GM21723 (cell line): ENCODE results near the gene PRKAR2B.
"Not testable (repeated sequence)": the region's sequence is repeated elsewhere in the genome, so short reads cannot be mapped to it uniquely, and the experiment has no call there.

Experiments used
- ATAC-seq: cut with Tn5 transposase; IDR thresholded peaks from one replicate; pipeline ENCODE4 v1.9.1; 2021; ENCODE audit warnings: mild to moderate bottlenecking, moderate library complexity; ENCODE audit not compliant: unreplicated experiment

PRKAR2B gene

DNA sequence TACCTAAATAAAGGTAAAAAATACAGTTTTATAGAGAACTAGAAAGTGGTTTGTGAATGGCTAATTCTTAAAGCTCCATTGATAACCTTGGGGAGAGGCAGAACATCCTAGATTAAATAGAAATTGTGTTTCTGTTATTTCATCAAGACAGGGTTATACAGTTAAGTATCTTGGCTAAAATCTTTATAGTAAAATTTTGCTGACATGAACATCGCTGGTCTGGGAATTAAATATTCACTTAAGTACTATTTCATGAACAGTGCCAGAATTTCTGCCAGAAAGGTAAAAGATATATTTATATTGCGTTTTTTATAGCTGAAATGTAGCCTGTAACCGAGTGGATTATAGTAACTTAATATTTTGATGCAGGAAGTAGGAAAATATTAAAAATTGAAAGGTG is 70.6 kb downstream of the PRKAR2B start:
- no peak for ATAC-seq

DNA sequence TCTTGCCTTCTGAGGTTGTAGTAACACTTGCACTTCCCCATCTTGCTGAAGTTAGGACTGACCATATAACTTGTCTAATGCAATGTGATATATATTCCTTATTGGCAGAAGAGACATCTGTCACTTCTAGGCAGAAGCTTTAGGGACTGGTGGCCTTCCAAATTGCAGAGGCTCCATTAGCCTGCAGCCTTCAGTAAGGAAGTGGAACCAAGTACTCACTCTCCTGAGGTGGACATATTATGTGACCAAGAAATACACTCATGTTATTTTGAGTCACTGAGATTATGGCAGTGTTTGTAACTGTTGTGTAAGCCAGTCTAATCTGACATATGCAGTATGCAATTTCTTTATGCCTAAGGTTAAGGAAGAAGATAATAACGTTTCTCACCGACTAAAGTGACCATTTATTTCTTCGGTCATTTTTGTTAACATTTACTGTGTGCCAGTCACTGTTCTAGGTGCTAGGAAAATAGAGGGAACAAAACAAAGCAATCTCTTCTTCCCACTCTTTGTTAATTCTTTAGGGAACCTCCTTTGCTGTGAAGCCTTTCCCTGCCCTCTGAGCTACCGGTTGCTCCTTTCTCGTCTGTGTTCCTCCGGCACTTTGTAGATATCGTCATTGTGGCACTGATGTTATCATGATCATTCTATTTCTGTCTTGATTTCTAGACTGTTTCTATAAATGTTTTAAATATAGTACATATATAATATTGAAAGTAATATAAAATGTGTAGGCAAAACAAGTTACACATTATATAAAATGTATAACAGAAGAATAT is 71.4 kb downstream of the PRKAR2B start:
- ATAC-seq, result no peak

DNA sequence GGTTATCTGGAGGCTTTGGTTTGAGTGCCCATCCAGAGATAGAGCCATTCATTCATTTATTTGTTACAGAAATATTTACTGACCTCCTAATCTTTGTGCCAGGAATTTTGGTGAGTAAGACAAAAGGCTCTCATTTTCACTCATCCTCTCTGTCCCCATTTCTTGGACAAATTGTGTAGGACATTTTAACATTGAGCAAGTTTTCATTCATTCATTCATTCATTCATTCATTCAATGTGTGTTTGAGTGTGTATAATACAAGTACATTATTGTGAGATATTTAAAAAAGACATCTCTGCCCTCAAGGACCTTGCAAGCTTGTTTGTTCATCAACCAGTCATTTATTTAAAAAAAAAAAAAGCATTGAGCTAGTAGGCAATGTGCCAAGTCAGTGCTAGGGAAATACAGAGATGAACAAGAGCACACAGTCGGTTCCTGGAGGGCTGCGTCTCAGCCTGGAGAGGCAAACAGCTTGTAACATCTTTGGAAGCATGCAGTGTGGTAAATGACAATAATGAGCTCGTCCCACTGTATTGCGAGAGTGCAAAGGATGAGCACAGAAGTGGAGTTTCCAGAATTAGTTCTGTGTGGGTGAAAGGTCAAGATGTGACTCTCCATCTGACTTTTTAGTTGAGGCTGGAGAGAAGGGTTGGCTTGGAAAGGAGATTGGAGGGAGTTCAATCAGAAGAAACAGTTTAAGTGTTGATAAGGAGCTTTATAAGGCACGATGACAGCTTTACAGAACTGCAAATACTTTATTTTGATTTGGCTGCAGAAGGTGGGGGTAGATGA is 73.8 kb downstream of the PRKAR2B start:
- no peak for ATAC-seq

DNA sequence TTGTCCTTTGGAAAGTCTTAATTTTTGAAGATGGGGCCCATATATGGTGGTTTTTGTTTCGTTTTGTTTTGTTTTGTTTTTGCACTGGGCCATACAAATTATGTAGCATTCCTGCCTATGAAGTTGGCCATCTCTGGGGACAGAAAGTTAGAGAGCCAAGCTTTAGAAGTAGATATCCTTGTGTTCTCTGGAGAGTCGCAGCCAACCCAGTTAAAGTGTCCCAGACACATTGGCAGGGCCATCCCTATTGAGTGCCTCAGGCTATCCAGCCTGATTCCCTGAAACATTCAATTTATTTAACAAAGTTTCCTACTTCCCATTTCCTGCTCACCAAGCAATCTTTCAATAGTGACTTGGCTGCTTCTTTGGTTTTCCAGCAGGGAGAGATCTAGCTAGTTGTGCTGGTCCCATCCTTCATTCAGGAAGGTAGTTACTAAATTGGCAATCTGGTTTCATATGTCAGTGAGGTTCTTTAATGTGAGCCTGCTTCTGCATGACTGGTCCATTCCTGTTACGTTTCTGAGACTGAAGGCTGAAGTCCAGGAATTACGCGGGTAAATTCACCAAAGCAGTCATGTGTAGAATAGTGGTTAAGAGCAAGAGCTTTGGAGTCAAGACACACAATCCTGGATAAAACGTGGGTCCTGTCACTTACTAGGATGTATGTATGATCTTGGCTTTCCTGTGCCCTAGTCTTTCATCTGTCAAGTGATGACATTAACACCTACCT is 75.0 kb downstream of the PRKAR2B start:
- ATAC-seq, result no peak

DNA sequence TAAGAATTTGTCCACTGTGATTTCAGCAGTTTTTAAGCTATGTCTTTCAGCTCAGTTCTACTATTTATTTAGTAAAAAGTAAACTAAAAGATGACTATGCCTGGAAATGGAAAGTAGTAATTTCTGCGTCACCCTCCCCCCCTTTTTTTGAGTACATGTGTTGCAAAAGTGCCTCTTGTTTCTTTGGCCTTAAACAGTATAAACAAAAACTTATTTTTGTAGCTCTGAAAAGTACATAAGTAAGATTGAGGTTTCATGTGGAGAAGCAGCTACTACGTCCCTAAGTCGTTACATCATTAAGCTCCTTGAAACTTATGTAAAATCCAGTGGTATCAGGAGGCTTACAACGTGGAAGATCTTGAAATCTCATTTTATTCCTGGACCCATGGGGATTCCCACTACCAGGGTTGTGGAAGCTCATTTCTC is 78.0 kb downstream of the PRKAR2B start:
- no peak for ATAC-seq

DNA sequence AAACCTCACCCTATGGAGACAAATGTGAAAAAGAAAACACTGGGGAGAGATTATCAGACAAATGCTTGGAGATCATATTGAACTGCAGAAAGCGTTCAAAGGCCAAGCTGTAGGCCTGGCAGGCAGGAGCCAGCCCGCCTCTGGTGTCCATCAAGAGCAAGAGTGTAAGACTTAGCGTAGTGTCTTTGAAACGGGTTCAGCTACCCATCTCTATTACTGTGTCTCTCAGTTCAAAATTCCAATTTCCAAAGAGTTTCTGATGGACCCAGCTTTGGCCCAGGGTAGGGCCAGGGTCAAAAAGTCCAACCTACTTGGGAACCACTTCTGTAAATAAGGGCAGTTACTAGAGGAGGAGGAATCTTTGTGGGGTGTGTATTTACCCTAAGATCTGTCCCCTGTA is 78.9 kb downstream of the PRKAR2B start:
- no peak for ATAC-seq

DNA sequence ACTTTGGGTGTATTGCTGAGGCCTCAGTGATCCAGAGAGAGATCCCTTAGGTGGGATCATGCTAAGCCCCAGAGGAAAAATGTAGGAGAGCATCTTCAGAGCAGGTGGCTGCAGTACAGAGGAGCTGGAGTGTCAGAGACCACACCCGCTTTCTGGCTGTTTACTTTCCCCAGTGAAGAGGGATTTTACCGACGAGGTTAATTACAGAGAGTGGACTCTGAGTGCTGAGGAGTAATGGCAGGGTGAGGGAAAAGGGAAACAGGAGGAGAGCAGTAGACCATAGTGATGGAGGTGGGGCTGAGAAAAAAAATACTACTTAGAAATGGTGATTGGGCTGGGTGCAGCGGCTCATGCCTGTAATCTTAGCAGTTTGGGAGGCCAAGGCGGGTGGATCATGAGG is 81.0 kb downstream of the PRKAR2B start:
- ATAC-seq, result no peak

DNA sequence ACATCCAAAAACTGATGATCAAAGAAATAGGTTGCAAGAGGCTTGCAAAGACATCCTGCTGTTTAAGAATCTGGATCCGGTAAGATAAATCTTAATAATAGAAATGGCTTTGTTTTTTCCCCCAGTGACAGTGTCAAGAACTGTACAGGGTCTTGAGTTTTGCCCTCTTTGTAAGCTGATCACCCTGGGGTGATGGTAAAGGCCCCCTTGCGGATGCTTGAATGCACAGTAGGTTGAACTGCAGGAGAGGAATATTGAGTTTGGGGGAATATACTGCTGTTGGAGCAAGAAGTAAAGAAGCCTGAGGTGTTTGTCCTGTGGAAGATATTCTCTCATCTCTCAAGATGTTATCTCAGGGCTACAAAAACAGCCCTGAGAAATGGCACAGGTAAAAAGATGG is 83.7 kb downstream of the PRKAR2B start:
- ATAC-seq, result no peak

DNA sequence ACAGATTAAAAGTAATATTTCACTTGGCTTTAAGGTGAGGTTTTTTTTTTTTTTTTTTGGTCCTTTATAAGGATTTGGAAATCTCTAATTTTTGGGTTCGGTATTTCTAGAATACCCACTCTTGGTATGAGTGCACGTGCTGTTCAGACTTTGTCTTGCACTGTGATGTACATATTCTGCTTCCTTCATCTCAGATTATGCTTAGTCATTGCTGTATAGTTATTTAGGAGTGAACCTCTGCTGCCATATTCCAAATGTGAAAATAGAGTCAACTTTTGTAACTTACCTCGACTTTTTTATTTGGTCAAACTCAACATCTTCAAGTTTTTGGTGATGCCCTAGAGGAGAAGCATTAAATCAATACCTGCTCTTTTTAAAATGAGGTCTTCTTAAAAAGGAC is 84.2 kb downstream of the PRKAR2B start:
- ATAC-seq, result no peak

DNA sequence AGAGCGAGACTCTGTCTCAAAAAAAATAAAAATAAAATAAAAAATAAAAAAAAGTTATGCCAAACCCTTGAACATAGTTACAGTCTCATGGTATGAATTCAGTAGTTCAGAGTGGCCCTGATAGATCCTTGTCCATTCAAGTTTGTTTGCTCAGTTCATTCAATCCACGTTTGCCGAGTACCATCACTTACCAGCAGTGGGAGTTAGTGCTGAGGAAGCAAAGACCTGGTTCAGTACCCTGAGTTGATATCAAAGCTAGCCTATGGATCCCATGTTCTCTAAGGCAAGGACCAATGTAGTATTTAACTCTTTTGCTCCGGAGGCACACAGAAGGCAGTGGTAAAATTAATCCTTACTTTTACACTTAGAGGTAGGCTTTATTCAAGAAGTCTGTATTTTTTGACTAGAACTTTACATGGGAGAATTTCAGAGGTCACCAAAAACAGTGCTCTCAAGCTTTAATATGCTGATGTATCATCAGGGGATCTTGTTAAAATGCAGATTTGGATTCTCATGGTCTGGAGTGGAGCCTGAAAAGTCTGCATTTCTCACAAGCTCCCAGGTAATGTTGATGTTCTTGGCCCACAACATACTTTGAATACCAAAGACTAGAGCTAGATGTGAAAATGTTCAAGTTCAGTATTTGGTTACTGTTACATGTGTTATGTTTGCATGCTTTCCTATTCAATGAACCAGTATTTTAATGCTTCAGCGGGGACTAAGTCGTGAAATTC is 86.1 kb downstream of the PRKAR2B start:
- no peak for ATAC-seq

DNA sequence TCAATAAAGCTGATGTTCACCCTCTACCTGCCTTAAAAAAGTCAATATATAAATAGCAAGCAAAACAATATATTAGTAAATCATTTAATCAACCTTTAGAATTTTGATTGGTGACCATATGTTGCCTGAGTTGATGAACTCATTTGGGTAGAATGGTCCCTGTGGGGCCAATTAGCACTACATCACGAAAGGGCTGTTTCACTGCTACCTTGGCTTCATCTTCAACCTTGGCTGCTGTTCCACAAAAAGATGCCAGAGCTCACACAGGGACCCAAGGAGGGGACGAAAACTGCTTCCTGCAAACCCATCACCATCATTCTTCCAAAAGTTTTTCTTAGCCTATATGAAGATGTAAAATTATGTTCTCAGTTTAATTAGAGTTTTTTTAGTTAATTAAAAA is 88.9 kb downstream of the PRKAR2B start:
- ATAC-seq, result no peak

DNA sequence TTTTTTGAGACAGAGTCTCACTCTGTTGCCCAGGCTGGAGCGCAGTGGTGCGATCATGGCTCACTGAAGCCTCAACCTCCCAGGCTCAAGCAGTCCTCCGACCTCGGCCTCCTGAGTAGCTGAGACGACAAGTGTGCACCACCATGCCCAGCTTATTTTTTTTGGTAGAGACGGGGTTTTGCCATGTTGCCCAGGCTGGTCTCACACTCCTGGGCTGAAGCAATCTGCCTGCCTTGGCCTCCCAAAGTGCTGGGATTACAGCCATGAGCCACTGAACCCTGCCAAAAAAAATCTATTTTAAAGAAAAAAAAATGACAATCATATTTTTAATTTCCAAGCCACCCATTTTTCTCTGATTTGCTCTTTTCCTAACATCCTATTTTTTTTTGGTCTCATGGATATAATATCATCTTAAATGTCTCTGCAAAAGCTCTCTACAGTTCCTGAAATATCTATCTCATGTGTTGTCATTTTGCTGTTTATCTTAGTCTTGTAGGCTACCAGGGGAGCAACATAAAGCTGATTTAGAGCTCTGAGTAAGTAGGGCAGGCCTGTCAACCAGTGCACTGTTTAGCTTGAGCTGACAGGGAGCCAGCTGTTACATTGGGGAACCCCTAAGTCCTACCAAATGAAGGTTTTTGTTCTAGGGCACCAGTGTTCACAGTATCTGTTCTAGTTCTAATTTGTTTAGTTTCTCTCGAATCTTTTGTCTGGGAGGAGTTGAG is 94.4 kb downstream of the PRKAR2B start:
- no peak for ATAC-seq

DNA sequence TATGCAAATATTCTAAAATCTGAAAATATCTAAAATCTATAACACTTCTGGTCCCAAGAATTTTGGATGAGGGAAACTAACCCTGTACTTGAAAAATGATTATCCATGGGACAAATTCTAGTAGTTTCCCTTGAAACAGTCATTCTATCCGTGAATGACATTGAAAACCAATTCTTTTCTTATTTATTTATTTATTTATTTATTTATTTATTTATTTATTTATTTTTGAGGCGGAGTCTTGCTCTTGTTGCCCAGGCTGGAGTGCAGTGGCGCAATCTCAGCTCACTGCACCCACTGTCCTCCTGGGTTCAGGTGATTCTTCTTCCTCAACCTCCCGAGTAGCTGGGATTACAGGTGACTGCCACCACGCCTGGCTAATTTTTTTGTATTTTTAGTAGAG is 99.4 kb downstream of the PRKAR2B start:
- not testable (repeated sequence) for ATAC-seq

DNA sequence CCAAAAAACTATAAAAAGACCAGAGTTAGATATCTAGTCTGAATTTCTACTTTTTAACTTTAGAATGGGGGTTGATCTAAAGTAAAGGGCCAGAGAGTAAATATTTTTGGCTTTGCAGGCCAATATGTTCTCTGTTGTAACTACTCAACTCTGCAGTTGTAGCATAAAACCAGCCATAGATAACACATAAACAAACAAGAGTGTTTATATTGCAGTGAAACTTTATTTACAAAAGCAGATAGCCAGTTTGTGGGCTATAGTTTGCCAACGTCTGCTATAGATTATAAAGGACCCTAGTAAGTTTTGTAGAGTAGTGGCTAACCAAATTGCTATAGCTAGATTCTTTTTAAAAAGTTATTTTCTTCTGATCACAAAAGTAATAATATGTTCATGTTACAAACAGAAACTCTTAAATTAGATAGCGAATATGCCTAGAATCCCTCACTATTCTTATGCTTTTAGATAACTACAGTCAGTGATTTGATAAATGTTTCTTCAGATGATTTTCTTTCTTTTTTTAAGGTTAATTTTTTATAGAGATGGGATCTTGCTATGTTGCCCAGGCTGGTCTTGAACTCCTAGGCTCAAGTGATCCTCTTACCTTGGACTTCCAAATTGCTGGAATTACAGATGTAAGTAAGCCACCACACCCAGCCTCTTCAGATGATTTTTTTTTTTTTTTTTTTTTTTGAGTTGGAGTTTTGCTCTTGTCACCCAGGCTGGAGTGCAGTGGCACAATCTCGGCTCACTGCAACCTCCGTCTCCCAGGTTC is 100.7 kb downstream of the PRKAR2B start:
- no peak for ATAC-seq

DNA sequence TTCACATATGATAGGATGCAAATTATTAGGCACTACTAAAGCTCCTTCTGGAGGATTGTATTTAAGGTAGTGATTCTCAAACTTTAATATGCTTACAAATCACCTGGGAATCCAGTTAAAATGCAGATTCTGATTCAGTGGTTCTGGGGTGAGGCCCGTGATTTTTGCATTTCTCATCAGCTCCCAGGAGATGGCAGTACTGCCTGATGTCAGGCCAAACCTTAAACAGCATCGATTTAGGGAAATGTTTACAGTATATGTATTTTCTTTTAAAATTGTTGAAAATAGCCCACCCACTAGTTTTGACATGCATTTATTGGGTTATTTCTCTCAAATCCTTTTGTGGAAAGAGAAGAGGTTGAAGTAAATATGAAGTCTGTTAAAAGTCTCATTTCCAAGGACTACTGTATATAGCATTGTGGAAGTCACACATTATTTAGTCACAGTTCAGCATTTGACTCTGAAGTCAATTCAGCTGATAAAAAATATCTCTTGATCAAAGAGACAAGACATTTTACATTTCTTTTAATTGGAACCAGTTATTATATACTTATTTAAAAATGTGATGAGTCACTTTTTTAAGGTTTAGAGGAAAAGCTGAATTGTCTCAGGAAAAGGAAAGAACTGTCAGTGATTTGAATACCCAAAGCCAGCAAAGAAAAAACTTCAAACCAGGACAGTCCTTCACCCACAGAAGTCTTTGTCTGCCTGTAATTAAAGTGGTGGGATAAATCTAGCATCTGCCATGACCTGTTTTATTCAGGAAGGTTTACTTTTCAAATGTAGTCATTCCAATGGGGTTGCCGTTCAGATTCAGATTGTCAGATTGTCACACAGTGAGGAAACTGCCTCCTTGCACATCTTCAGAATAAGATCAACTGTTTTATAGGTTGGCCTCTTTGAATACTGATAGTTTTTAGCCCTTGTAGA is 103.2 kb downstream of the PRKAR2B start:
- ATAC-seq, result peak; percentile 55

DNA sequence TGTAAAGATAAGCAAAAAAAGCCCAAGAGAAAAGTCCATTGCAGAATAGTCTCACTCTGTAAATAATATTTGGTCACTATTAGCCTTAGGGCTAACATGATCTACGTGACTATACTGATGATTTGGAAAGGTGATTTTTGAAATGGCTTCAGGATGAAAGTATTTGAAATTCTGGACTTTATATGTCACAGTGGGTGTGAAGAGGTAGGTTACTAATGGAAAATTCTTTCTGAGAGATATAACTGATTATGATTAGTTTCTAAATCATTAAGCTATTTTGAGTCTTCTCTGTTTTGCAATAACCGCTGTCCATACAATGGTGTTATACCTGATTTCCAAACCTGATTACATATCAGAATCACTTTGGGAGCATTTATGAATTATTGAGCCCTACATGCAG is 104.2 kb downstream of the PRKAR2B start:
- no peak for ATAC-seq

DNA sequence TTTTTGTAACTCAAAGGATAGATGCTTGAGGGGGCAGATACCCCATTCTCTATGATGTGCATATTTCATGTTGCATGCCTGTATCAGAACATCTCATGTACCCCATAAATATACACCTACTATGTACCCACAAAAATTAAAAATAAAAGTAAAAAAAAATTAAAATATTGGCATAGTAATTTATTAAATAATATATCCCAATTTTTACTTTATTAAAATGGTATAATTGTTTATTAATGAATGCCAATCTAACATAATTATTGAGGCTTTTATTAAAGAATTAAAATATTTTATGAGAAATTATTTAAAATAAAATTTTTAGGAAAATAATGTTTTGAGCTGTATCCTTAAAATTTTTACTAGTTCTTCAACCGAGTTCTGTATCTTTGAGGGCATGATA is 105.4 kb downstream of the PRKAR2B start:
- no peak for ATAC-seq

DNA sequence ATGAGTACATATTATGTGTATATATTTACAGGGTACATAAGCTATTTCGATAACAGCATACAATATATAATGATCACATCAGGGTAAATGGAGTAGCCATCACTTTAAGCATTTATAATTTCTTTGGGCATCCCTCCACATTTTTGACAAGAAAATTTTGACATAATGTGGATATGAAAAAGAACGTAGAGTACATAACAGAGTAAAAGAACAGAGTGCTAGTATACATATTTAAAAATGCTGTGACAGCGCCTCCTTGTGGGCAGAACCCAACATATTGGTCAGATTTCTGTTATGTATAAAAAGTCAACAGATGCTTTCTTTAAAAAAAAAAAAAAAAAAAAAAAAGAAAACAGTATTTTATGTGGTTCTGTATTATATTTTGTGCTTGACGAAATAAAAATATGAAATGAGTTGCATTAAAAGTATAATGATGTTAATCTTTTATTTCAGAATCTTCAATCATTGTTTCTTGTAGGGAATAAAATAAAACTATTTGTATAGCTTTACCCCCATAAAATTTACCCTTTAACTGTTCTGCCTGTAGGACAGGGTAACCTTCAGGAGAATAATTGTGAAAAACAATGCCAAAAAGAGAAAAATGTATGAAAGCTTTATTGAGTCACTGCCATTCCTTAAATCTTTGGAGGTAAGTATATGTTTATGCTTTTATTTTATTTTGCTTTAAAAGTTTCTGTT is 106.0 kb downstream of the PRKAR2B start:
- ATAC-seq, result no peak
